SJCRH30 (cell line): ENCODE measurements around the gene TM9SF1. TPM values are rescaled to one million over a fixed set of nuclear protein-coding genes. Genes with fewer than 3 reads are reported as not detected.

ENCODE experiments used
- DNase-seq, 2 experiments: peaks; one replicate each; pipeline ENCODE4 v3.0.0-alpha.2; 2015 to 2020
- H3K27ac ChIP-seq: fragments of 250-450 bp; sonication (Bioruptor Pico); 2 replicates; pipeline ENCODE4 v1.5.1; 2020; ENCODE audit warnings: mild to moderate bottlenecking, moderate library complexity
- H3K27me3 ChIP-seq: fragments of 250-450 bp; sonication (Bioruptor Pico); 2 replicates; pipeline ENCODE4 v1.5.1; 2020; ENCODE audit warnings: mild to moderate bottlenecking, moderate library complexity
- H3K36me3 ChIP-seq: fragments of 250-450 bp; sonication (Bioruptor Pico); 2 replicates; pipeline ENCODE4 v1.5.1; 2020; ENCODE audit warnings: mild to moderate bottlenecking, moderate library complexity
- H3K4me1 ChIP-seq: fragments of 250-450 bp; sonication (Bioruptor Pico); 2 replicates; pipeline ENCODE4 v1.5.1; 2020; ENCODE audit warnings: mild to moderate bottlenecking, moderate library complexity
- H3K4me3 ChIP-seq: fragments of 250-450 bp; sonication (Bioruptor Pico); 2 replicates; pipeline ENCODE4 v1.5.1; 2020; ENCODE audit warnings: mild to moderate bottlenecking, moderate library complexity
- H3K9me3 ChIP-seq: fragments of 250-450 bp; sonication (Bioruptor Pico); replicated peaks from 2 replicates; pipeline ENCODE4 v1.5.1; 2020; ENCODE audit warnings: mild to moderate bottlenecking, moderate library complexity
- total RNA-seq: library from RNA; depleted of rRNA; stranded (reverse); fragments of >200 nt; shearing (Covaris generic); gene quantifications from 2 replicates; pipeline ENCODE4 v1.2.3, GENCODE V29; 2014

The TM9SF1 gene
- total RNA-seq, 1 experiment from 2014 or later: 32.6 TPM

- Histone ChIP-seq H3K27ac (no peak overlapping the region; the same call in 1 of the 2 replicates), H3K9me3 (no peaks in the 10 kb centered on the region), H3K36me3 (peaks cover 8% of the 10 kb centered on the region), H3K4me3 (peak overlapping the region; percentile 89; the same call in 1 of the 2 replicates), H3K27me3 (no peaks in the 10 kb centered on the region), H3K4me1 (0 out of 2 replicates have a peak, but pooled peaks cover 5% of the 10 kb centered on the region)
- DNase-seq: no peak
Observed at GRCh38 chr14:24194186-24194872, 912 bp downstream of the TM9SF1 start.

- Histone ChIP-seq H3K27me3 (no peaks in the 10 kb centered on the region), H3K36me3 (peaks cover 8% of the 10 kb centered on the region), H3K27ac (no peak overlapping the region), H3K4me1 (peaks cover 8% of the 10 kb centered on the region; the same call in 1 of the 2 replicates), H3K9me3 (no peaks in the 10 kb centered on the region), H3K4me3 (no peak overlapping the region)
- no peak for DNase-seq
Observed at GRCh38 chr14:24192933-24193332, 2.3 kb downstream of the TM9SF1 start.

- peaks cover 19% of the 10 kb centered on the region for H3K36me3 ChIP-seq
- DNase-seq: no peak
- no peaks in the 10 kb centered on the region for H3K27me3 ChIP-seq
- H3K4me1 ChIP-seq: peaks cover 12% of the 10 kb centered on the region; the same call in 1 of the 2 replicates
- H3K9me3 ChIP-seq: no peaks in the 10 kb centered on the region
- no peak overlapping the region for H3K27ac ChIP-seq
- H3K4me3 ChIP-seq: no peak overlapping the region
Observed at GRCh38 chr14:24190416-24190815, 4.8 kb downstream of the TM9SF1 start.

- Histone ChIP-seq H3K9me3 (no peaks in the 10 kb centered on the region), H3K4me3 (no peak overlapping the region), H3K27ac (no peak overlapping the region; the same call in 1 of the 2 replicates), H3K27me3 (no peaks in the 10 kb centered on the region), H3K4me1 (peaks cover 9% of the 10 kb centered on the region; the same call in 1 of the 2 replicates), H3K36me3 (peaks cover 26% of the 10 kb centered on the region)
- no peak for DNase-seq
Observed at GRCh38 chr14:24189460-24189859, 5.8 kb downstream of the TM9SF1 start.

- Histone ChIP-seq H3K9me3 (no peaks in the 10 kb centered on the region), H3K4me3 (peak overlapping the region; percentile 79), H3K4me1 (peaks cover 7% of the 10 kb centered on the region; the same call in 1 of the 2 replicates), H3K36me3 (peaks cover 29% of the 10 kb centered on the region), H3K27me3 (no peaks in the 10 kb centered on the region), H3K27ac (peak overlapping the region; percentile 11; the same call in 1 of the 2 replicates)
- no peak for DNase-seq
Observed at GRCh38 chr14:24189059-24189375, 6.2 kb downstream of the TM9SF1 start.

GRCh38 chr14:24188251-24189058 is 6.8 kb downstream of the TM9SF1 start, which contains the start of gene IPO4:
IPO4 (minus strand) TSS chr14:24188816; CDS start chr14:24188787, 29 bp downstream.
- H3K27ac ChIP-seq: peak within 1 kb of the TSS; percentile 48
- H3K4me1 ChIP-seq: peaks cover 7% of the 10 kb centered on the region; the same call in 1 of the 2 replicates
- peak; percentile 98 for DNase-seq
- peaks cover 30% of the 10 kb centered on the region for H3K36me3 ChIP-seq
- H3K27me3 ChIP-seq: no peaks in the 10 kb centered on the region
- H3K4me3 ChIP-seq: peak within 1 kb of the TSS; percentile 79
- no peaks in the 10 kb centered on the region for H3K9me3 ChIP-seq

- peaks cover 34% of the 10 kb centered on the region for H3K36me3 ChIP-seq
- H3K27ac ChIP-seq: no peak overlapping the region
Observed at GRCh38 chr14:24187539-24187915, 7.7 kb downstream of the TM9SF1 start.

GRCh38 chr14:24186831-24187538 is 8.3 kb downstream of the TM9SF1 start:
- Histone ChIP-seq H3K27ac (no peak overlapping the region), H3K27me3 (no peaks in the 10 kb centered on the region), H3K4me3 (no peak overlapping the region), H3K9me3 (no peaks in the 10 kb centered on the region), H3K4me1 (peaks cover 7% of the 10 kb centered on the region; the same call in 1 of the 2 replicates), H3K36me3 (peaks cover 32% of the 10 kb centered on the region)
- DNase-seq: no peak

More at GRCh38 chr14:24187539-24187915, 7.7 kb downstream of the TM9SF1 start:
- DNase-seq: no peak
- no peaks in the 10 kb centered on the region for H3K27me3 ChIP-seq
- peak overlapping the region; percentile 79 for H3K4me3 ChIP-seq
- H3K4me1 ChIP-seq: peaks cover 7% of the 10 kb centered on the region; the same call in 1 of the 2 replicates
- H3K9me3 ChIP-seq: no peaks in the 10 kb centered on the region

GRCh38 chr14:24185741-24186140 is 9.5 kb downstream of the TM9SF1 start:
- DNase-seq: no peak
- Histone ChIP-seq H3K27me3 (no peaks in the 10 kb centered on the region), H3K9me3 (no peaks in the 10 kb centered on the region), H3K36me3 (peaks cover 40% of the 10 kb centered on the region), H3K27ac (no peak overlapping the region), H3K4me1 (peaks cover 7% of the 10 kb centered on the region; the same call in 1 of the 2 replicates), H3K4me3 (no peak overlapping the region)

GRCh38 chr14:24185026-24185425 is 10.2 kb downstream of the TM9SF1 start:
- peaks cover 44% of the 10 kb centered on the region for H3K36me3 ChIP-seq

GRCh38 chr14:24184104-24184970 is 10.9 kb downstream of the TM9SF1 start:
- peaks cover 48% of the 10 kb centered on the region for H3K36me3 ChIP-seq
- peaks cover 7% of the 10 kb centered on the region; the same call in 1 of the 2 replicates for H3K4me1 ChIP-seq
- no peak overlapping the region for H3K27ac ChIP-seq
- no peak for DNase-seq
- H3K27me3 ChIP-seq: no peaks in the 10 kb centered on the region
- no peaks in the 10 kb centered on the region for H3K9me3 ChIP-seq
- no peak overlapping the region for H3K4me3 ChIP-seq

More at GRCh38 chr14:24185026-24185425, 10.2 kb downstream of the TM9SF1 start:
- Histone ChIP-seq H3K9me3 (no peaks in the 10 kb centered on the region), H3K27ac (no peak overlapping the region), H3K27me3 (no peaks in the 10 kb centered on the region), H3K4me3 (no peak overlapping the region), H3K4me1 (peaks cover 7% of the 10 kb centered on the region; the same call in 1 of the 2 replicates)
- DNase-seq: no peak

GRCh38 chr14:24183014-24183481 is 12.2 kb downstream of the TM9SF1 start:
- Histone ChIP-seq H3K9me3 (no peaks in the 10 kb centered on the region), H3K4me1 (0 out of 2 replicates have a peak, but pooled peaks cover 5% of the 10 kb centered on the region), H3K27ac (no peak overlapping the region), H3K27me3 (no peaks in the 10 kb centered on the region), H3K36me3 (peaks cover 55% of the 10 kb centered on the region), H3K4me3 (no peak overlapping the region)
- DNase-seq: no peak

- Histone ChIP-seq H3K4me3 (no peak overlapping the region), H3K4me1 (no peaks in the 10 kb centered on the region), H3K9me3 (no peaks in the 10 kb centered on the region), H3K27me3 (no peaks in the 10 kb centered on the region), H3K36me3 (peaks cover 55% of the 10 kb centered on the region), H3K27ac (no peak overlapping the region)
- DNase-seq: no peak
Observed at GRCh38 chr14:24182110-24182882, 12.9 kb downstream of the TM9SF1 start.
